Amniotic epithelial cell (primary cell): Measurements from ENCODE around the gene MLXIP.
A peak's percentile ranks its signal among the peaks of the same experiment; 100 is the strongest.

Experiments
- DNase-seq: peaks from one replicate; pipeline ENCODE4 v3.0.0-alpha.2; 2010; ENCODE audit warnings: low read depth

MLXIP gene

DNA sequence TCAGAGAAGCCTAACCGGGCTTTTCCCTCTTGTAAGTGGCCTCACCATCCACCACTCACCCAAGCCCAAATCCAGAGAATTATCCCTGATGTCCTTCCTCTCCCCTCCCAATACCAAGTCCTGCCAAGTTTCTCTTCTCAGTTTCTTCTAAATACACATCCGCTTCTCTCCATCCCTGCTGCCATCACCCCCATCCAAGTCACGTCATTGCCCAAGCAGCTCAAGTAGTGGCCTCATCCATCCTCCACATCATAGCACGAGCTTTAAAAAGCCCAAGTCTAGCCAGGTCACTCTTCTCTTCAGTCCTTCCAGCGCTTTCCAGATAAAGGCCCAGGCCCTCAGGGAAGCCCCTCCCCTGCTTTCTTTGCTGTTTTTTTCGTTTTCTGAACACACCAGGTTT lies 70.1 kb downstream of the MLXIP start:
- DNase-seq: no peak

DNA sequence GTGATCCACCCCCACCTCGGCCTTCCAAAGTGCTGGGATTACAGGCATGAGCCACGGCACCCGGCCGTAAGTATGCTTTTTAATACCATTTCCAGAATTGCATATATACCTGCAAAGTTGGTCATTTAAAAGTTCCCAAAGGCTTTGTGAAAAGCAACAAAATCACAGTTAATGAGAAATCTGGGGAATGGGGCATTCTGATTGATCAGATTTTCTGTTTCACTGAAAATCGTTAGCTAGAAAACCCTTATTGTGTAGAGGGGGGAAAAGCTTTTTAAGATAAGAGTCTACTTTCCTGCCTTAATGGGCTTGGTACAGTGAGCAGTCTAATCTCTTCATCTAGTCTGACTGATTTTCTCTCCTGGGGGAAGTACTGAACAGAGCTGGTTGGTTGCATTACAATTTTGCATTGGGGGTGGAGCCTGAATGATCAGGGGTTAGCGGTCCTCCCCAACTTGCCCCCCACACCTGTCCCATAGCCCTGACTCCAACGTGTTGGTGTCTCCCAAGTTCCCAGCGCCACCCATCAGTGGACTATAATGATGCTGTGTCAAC lies 71.6 kb downstream of the MLXIP start:
- DNase-seq: no peak

DNA sequence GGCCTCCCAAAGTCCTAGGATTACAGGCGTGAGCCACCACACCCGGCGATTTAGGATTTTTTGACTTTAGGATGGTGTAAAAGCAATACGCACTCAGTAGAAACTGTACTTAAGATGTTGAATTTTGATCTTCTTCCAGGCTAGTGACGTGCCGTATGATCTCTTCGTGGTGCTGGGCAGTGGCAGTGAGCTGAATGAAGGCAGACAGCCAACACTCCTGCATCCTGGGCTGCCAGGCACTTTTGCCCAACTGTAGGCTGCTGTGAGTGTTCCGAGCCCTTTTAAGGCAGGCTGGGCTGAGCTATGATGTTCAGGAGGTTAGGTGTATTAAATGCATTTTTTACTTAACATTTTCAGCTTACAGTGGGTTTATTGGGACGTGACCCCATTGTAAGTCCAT lies 74.2 kb downstream of the MLXIP start:
- no peak for DNase-seq

DNA sequence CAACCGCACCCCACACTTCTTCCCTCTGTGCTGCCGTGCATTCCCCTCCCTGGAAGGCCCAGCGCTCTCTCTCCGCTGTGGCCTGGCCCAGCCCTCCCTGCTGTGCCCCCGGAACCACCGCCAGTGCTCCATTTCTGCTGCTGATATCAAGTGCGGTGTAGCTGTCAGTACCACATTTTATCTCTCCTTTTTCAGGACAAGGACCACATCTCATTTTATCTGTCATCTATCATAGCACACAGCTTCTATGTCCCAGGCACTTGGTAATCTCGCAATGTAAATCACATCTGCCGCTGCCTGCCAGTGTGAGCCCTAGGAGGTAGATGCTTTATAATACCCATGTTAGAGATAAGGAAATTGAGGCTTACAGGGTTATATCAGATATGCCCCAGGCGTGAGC lies 77.1 kb downstream of the MLXIP start:
- DNase-seq: no peak

DNA sequence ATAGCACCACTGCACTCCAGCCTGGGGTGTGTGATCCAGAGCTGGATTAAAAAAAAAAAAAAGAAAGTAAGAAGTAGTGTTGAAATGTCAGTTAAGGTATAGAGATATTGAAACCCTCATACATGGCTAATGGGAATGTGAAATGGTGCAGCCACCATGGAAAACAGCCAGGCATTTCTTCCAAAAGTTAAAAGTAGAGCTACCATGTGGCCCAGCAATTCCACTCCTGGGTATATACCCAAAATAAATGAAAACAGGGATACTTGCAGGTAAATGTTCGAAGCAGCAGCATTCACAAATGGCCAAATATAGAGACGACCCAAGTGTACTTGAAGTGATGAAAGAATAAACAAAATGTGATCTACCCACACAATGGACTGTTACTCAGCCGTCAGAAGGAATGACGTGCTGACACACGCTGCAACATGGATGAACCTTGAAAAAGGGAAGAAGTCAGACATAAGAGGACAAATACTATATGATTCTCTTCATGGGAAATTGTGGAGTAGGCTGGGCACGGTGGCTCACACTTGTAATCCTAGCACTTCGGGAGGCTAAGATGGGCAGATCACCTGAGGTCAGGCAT lies 80.2 kb downstream of the MLXIP start:
- DNase-seq: no peak

DNA sequence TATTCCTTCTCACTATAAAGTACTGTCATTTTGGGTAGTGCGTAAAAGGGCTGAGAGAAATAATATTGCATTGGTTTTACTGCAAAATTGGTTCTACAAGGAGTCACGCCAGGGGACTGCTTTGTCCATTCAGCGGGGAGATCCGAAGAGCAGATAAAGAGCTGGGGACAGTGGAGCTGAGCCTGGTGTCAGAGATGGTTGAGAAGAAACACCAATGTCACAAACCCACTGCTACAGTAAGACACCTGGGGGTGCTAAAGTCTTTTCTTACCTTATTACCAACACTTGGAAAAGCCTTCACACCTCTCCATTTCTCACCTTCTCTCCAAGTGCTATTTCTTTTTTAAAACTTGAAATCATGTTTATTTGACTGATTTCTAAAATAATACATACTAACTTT lies 81.3 kb downstream of the MLXIP start:
- DNase-seq: no peak

DNA sequence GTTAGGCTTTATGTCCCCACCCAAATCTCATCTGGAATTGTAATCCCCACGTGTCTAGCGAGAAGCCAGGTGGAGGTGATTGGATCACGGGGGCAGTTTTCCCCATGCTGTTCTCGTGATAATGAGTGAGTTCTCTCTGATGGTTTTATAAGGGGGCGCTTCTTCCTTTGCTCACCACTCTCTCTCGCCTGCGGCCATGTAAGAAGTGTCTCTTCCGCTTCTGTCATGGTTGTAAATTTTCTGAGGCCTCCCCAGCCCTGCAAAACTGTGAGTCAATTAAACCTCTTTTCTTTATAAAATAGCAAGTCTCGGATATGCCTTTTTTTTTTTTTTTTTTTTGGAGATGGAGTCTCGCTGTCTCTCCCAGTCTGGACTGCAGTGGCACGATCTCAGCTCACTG lies 82.2 kb downstream of the MLXIP start:
- DNase-seq: no peak

DNA sequence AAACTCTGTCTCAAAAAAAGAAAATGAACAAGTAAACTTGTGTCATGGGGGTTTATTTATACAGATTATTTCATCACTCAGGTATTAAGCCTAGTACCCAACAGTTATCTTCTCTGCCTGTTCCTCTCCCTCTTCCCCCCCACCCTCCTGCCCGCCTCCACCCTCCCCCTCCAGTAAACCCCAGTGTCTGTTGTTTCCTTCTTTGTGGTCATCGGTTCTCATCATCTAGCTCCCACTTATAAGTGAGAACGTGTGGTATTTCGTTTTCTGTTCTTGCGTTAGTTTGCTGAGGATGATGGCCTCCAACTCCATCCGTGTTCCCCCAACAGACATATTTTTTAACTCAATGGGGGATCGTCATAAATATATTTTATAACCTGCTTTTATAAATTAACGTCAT lies 83.1 kb downstream of the MLXIP start:
- DNase-seq: no peak

DNA sequence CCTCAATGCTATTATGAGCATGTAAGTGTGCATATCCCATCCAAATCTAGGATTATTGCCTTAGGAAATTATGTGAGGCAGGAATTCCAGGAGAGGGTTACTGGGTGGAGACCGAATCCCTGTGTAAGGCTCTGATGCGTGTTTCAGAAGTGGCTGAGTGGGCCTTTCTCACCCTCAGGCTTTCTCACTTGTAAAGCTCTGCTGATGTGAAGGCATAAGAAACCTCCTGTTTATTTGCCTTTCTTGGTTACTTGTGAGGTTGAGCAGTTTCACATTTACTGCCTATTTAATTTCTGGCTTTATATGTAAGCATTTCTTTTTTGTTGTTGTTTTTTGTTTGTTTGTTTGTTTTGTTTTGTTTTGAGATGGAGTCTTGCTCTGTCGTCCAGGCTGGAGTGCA lies 84.4 kb downstream of the MLXIP start:
- DNase-seq: no peak

DNA sequence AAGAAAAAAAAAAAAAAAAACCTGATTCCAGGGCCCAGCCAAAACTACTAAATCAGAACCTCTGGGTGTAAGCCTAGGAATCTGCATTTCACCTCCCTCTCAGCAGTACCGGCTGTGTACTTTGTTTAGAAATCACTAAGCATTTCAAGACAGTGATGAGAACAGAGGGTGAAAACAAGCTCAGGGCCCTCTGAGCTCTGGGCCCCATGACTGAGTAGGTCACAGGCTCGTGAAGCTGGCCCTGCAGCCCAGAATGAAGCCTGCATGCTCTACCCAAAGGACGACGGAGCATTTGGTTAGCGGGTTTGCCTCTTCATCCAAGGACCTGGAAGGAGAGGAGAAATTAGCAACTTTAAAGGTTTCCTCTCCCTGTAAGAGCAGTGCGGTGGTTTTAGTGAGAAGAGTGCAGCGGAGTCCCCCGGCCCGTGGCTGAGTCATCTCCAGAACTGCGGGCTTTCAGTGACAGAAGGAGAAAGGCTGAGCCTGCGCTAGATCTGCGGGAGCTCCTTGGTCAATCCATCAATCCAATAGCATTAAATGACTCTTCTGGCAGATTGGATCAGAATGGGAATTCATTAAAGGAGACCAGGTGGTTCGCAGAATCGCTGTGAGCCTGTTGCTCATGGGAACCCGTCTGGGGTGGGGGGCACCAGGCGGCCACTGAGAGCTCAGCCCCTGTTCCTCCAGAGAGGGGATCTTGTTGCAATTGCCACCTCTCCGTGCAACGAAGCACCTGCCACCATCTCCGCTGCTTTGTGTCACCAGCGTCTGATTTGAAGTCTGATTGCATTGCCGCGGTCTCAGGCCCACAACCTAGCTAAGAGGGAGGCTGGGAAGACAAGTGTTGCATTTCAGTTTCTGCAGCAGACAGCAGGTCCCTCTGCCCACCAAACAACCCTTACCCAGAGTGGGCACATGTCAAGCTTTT lies 88.1 kb downstream of the MLXIP start:
- DNase-seq: no peak

DNA sequence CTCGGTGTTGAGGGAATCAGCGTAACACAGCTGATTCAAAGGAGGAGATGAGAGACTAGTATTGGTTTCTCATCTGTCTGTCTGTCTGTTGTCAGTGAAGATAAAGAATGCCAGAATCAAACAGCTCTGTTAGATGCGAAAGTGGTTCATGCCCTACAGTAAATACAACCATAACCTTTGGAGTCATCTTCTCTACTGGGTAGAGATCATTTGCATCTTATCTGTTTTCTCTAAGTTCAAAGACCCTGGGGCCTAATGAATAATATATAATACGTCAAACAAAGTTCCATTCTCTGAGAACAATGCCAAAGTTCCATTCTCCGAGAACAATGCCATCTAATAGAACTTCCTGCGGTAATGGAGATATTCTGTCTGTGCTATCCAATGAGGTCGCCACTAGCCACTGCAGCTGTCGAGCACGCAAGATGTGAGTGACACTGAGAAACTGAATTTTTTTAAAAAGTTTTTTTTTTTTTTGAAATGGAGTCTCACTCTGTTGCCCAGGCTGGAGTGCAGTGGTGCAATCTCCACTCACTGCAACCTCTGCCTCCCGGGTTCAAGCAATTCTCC lies 88.9 kb downstream of the MLXIP start:
- DNase-seq: no peak

DNA sequence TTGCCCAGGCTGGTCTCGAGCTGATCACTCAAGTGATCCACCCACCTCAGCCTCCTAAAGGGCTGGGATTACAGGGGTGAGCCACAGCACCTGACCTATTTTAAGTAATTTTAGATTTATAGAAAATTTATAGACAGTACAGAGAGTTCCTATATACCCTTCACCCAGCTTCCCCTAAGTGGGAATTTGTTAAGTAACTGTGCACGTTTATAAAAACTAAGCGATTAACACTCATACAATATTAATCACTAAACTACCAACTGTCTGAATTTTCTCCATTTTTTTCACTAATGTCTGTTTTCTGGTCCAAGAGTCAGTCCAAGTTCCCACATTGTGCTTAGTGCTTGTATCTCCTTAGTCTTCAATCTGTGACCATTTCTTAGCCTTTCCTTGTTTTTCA lies 89.9 kb downstream of the MLXIP start:
- DNase-seq: no peak

DNA sequence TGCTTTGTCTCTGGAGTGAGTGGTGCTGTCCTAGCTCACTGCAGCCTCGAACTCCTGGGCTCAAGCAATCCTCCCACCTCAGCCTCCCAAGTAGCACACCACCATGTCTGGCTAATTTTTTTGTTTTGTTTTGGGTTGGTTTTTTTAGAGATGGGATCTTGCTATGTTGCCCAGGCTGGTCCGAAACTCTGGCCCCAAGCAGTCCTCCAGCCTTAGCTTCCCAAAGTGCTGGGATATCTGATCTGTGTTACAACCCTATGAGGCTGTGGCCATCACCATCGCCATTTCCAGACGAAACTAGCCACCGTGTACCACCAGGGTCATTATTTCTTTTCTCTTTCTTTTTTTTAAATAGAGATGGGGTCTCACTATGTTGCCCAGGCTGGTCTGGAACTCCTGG lies 92.8 kb downstream of the MLXIP start:
- DNase-seq: no peak

DNA sequence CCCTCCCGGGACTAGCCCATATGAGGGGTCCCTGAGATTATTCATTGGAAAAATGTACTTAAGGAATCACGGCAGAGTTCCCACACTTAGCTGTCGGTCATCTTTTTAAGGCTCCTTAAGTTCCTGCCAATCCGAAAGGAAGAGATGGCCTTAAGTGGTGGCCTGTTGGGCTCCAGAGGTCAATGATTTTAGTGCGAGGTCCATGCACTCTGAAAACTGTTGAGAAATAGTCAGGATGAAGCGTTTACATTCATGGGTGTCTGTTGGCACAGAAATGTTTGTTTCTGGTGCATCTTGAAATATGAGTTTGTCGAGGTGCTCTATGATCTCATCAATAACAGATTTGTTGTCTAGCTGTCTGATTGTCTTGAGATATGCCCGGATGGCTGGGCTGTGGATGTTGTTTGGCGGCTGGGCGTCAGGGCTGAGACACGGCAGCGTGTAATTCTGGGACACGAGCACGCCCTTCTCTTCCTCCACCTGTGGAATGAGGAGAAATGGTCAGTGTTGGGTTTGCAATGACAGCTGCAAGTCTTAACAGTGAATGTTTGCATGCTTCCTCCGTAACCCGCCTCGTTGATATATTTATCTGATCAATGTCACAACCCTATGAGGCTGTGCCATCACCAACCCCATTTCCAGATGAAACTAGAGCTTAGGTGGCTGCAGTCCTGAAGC lies 93.8 kb downstream of the MLXIP start:
- no peak for DNase-seq

DNA sequence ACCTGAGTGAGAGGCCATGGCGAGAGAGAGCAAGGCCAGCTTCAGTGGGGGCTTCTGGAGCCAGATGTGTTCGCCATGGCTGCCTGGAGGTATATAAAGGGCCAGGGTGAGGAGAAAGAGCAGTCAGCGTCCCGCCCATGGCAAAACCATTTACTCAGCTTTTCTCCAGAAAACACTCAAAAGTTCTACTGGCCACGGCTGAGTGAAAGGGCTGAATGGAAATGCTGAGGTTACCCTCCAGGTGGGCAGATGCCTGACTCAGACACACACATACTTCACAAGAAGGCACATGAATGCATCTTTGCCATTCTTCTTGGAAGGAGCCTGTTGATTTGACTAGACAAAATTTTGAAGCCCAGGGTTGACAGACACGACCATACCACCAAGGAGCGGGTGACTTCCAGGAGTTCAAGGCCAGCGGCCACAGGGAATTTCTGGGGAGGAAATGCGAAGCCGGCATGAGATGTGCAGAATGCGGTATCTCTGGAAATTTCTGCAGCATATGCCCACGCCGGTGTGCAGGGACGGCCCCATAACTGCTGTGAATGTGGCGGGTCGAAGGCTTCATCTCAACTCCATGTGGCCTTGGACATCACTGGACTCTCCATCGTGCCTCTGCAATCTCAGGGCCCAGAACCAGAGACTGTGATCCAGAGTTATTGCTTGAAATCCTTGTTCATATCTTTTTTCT lies 95.7 kb downstream of the MLXIP start, which contains the start of gene IL31:
IL31 (minus strand) TSS at position 67 of the 691 bp plus-strand sequence; CDS start at position 18, 49 bp downstream.
- DNase-seq: no peak

DNA sequence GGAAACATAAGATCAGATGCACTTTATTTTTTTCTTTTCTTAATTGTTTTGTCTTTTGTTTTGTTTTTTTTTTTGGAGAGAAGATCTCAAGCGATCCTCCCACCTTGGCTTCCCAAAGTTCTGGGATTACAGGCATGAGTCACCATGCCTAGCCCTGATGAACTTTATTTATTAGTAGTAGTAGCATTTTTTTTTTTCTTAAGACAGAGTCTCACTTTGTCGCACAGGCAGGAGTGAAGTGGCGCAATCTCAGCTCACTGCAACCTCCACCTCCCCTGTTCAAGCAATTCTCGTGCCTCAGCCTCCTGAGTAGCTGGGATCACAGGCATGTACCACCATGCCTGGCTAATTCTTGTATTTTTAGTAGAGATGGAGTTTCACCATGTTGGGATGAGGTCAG lies 97.9 kb downstream of the MLXIP start:
- DNase-seq: peak; percentile 51

DNA sequence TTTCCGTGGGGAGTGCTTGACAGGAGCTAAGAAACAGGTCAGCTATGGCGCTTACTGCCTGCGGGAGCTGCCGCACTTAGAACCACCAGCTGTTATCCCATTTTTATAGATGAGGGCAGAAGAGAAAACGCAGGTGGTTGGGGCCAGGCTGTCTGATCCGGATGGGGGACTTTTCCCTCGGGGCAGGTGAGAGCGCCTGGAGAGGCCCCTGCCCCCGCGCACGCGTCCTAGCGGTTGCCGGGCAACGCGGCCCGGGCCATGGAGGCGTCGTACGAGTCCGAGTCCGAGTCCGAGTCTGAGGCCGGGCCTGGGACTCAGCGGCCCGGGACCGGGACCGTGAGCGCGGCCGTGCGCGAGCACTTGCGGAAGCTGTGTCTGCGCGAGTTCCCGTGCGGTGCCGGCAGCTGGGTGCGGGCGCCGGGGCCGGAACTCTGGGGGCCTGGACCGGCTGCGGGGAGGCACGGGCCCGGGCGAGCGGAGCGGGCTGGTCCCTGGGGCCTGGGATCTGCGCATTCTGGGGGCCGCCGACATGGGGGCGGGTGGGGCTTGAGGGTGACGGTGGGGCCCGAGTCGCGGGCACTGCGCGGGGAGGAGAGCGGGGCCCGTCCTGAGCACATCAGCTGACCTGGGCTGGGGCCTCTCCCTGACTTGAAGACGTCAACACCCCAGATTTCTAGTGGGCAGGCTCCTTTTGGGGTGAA lies 104.5 kb downstream of the MLXIP start, which contains the start of gene LRRC43:
LRRC43 (plus strand) TSS at position 237 of the 701 bp plus-strand sequence; CDS start at position 259, 22 bp downstream.
- DNase-seq: no peak

DNA sequence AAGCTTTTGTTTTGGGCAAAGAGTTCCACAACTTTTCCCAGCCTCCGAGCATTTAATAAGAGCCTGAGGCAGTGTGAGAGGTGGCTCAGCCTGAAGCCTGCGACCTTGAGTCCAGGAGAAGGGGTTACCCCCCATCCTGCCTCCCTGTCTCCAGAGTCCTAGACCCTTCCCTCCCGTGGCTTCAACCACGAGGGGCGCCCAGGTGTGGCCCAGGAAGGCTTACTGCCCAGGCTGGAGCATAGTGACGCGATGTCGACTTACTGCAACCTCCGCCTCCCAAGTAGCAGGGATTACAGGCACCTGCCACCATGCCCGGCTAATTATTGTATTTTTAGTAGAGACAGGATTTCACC lies 105.0 kb downstream of the MLXIP start:
- DNase-seq: no peak

DNA sequence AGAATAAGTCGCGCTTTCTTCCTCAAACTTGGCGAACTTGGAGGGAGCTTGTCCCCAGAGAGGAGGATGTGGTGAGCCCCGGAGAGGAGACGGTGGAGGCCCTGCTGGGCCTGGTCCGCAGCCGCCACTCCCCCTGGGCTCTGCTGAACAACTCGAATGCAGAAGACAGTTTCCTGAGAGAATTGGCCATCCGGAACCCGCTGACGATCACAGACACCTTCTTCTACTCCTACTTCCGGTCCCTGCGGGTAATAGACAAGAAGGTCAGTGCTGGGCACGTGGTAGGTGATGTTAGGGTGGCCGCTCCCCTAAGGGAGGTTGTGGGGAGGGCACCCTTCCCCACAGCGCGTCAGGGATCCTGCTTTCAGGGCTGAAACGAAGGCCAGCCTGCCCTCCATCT lies 106.0 kb downstream of the MLXIP start:
- DNase-seq: no peak

DNA sequence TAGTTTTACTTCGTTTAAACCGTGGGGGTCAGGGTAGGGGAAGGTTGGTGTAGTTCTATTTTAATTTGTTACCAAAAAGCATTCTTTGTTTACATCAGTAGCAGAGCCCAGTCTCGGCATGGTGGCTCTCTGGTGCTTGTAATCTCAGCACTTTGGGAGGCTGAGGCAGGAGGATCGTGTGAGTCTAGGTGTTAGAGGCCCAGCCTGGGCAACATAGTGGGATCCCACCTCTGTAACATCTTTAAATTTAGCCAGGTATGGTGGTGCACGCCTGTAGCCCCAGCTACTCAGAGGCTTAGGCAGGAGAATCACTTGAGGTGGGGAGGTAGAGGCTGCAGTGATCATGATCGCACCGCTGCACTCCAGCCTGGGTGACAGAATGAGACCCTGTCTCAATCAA lies 106.5 kb downstream of the MLXIP start:
- no peak for DNase-seq

DNA sequence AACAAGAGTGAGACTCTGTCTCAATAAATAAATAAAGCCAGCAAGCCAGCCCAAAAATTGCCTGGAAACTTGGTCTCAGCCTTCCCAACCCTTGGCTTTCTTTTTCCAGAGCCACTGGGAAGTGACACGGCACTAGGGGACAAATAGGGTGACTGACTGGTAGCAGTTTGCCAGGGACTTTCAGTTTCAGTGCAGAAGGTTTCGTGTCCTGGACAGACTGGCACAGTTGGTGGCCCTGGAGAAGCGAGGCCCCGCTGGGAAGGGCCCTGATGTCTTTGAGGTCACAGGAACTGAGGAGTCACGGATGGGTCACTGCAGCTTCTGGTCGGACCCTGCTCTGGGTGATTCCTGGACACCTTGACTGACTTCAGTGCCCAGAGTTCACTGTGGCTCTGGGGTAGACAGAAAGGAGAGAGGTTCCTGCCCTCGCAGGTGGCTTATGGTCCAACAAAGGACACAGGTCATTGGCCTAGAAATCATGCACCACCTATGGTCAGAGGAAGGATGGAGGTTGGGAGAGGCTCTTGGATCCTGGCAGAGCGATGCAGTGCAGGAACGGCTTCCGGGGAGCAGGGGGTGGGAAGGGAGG lies 107.0 kb downstream of the MLXIP start:
- DNase-seq: no peak
